ENCODE results near the gene MFAP5.
"Not testable (repeated sequence)": the region's sequence is repeated elsewhere in the genome, so short reads cannot be mapped to it uniquely, and the experiment has no call there.

The MFAP5 gene

DNA sequence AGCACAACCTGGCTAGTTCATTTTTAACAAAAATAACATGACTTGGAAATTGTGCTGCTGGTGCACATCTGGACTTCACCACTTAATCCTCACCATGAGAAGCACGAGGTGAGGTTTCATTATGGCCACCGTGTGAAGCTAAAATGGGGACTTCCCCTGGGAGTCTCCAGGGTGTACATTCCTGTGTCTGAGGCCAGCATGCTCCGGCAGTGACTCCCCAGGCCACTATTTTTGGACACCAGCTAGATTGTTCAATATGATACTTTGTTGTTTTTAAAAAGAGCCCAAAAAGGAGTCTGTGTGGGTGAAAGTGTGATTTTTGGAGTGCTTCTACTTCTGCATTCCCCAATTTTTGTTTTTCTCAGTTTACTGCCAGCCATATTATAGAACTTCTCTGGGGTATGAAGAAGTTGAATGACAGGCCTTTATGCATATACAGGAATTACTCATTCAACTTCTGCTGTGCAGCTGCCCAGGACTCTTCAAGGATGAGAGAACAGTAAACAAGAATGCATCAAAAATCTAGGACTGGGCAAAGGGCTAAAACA is 33.1 kb downstream of the MFAP5 start:
- DNase-seq (ENCODE audit: low read depth in 2 of 2) = no peak

DNA sequence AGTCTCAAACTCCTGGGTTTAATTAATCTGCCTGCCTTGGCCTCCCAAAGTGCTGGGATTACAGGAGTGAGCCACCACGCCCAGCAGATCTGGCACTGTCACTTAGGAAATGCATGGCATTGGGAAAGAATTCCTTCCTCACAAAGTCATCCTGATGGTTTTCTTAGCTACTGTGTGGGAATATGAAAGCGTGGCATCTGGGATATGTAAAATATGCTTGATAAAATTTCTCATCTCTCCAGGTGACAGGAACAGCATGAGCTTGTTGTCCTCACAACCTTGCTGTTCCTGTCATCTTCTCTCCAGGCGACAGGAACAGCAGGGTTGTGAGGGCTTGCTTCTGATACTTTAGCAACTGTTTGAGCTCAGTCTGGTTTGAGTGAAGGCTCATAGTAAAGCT is 33.9 kb downstream of the MFAP5 start:
- DNase-seq (ENCODE audit: low read depth in 2 of 2) = no peak

DNA sequence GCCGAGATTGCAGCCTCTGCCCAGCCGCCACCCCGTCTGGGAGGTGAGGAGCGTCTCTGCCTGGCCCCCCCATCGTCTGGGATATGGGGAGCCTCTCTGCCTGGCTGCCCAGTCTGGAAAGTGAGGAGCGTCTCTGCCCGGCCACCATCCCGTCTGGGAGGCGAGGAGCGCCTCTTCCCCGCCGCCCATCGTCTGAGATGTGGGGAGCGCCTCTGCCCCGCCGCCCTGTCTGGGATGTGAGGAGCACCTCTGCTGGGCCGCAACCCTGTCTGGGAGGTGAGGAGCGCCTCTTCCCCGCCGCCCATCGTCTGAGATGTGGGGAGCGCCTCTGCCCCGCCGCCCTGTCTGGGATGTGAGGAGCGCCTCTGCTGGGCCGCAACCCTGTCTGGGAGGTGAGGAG is 37.9 kb downstream of the MFAP5 start:
- not testable (repeated sequence) for DNase-seq (ENCODE audit: low read depth in 2 of 2)

DNA sequence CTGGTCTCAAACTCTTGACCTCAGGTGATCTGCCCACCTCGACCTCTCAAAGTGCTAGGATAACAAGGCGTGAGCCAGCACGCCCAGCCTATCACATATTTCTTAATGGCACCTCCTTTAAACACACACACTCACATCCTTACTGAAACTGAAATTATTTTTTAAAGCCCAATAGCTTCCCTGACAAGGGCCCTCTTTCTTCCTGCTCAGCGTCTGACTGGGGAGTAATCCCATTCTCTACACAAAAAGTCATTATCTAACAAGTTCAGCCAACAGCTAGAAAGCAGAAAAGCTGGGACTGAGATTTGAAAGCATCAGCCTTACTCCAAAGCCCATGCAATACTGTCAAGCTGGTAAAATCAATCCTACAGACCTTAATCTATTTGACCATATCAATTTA is 40.0 kb downstream of the MFAP5 start:
- DNase-seq (ENCODE audit: low read depth in 2 of 2) = no peak

DNA sequence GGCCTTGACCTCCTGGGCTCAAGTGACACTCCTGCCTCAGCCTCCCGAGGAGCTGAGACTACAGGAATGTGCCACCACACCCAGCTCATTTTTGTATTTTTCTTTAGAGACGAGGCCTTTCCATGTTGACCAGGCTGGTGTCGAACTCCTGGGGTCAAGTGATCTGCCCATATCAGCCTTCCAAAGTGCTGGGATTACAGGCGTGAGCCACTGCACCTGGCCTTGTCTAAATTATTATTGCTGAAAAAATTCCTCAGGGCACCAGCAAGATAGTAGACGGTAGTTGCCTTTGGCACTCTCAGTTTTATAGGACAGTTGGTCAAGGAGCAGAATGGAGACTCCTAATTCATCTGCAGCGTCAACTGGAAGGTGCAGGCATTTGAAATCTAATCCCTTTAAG is 47.4 kb downstream of the MFAP5 start:
- no peak for DNase-seq (ENCODE audit: low read depth in 2 of 2)

DNA sequence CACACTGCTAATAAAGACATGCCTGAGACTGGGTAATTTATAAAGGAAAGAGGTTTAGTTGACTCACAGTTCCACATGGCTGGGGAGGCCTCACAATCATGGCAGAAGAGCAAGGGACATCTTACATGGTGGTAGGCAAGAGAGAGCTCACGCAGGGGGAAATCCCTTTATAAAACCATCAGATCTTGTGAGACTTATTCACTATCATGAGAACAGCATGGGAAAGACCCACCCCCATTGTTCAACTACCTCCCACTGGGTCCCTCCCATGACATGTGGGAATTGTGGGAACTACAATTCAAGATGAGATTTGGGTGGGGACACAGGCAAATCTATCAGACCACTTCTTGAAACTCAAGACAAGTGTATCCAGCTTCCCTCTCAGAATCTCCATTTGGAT is 48.7 kb downstream of the MFAP5 start:
- DNase-seq (ENCODE audit: low read depth in 2 of 2) = not testable (repeated sequence)

DNA sequence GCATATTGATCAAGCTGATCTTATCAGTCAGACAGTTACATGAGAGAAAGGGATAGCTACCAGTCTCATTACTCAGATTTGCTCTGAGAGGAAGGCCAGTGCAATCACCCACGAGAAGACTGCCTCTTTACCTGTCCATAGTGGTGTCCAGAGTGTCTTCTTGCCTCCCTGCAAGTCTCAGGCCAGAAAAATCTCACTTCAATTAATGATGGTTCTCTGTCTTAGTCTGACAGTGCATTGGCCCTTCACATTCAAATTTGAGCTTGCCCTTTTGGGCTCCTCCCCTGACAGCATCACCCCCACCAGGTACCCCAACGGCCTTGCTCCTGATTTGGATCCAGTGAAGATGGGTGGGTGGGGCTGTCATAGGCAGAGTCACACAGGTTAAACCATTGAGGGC is 50.0 kb downstream of the MFAP5 start, which contains the start of gene AICDA:
Gene AICDA (minus strand): TSS at position 231 of the 400 bp plus-strand sequence. CDS start 92 bp downstream, at position 139.
- DNase-seq (ENCODE audit: low read depth in 2 of 2) = no peak

DNA sequence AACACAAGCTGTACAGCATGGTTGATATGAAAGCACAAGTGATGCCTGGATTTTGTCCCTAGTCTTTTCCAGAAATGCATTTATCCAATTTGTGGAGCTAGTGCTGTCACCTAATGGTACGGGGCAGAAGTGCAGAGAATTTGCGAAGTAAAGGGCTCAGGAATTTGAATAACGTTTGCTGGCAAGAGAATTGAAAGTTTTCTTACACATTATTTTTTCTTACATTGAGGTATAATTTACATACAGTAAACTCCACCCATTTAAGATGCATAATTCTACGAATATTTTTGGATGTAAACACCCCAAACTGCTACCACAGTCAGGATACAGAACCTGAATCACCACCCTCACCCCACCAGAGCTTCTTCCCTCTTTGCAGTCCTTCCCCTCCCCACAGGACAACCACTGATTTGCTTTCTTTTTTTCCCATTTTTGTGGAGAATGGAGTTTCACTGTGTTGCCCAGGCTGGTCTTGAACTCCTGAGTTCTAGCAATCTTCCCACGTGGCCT is 53.5 kb downstream of the MFAP5 start:
- DNase-seq (ENCODE audit: low read depth in 2 of 2) = no peak

DNA sequence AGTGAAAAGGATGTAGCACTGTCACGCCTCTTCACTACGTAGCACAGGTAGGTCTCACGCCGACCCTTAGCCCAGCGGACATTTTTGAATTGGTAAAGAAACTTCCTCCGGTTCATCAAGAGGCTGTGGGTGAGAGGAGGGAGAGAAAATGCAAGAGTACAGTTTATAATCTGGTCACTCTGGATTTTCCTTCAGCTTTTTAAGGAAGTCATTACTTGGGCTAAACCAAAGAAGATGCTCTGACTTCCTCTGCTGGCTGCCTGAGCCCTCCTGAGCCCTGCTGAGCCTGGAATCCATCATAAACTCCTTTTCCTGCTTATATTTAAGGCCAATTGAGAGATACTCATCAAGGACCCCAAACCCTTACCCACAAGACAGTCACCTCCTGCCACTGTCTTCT is 55.7 kb downstream of the MFAP5 start:
- no peak for DNase-seq (ENCODE audit: low read depth in 2 of 2)

DNA sequence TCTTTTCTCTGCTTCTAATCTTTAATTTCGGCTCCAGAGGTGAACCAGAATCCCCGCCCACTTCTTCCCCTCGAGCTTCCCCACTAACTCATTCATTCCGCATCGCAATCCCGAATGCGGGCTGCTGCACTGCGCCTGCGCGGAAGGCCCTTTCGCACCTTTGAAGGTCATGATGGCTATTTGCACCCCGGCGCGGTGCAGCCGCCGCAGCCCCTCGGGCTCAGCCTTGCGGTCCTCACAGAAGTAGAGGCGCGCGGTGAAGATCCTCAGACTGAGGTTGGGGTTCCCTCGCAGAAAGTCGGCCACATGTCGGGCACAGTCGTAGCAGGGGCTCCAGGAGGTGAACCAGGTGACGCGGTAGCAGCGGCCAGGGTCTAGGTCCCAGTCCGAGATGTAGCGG is 57.6 kb downstream of the MFAP5 start:
- DNase-seq (ENCODE audit: low read depth in 2 of 2) = no peak

DNA sequence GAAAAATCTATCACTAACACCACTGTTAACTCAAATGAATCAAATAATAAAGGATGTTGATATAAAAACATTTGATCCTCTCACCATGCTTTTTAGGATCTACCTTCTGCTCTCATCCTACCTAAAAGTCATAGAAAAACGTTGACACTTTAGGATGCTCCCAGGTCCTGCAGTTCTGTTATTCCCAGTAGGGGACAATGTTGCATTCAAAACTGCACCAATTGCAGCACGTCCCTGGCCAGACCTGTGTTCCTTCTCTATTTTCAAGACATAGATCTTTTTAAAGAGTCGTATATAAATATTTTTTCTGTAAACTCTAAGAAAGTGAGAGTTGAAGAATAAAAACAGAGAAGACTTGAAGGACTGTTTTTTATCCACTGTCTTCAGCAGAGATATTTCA is 58.8 kb downstream of the MFAP5 start:
- no peak for DNase-seq (ENCODE audit: low read depth in 2 of 2)

DNA sequence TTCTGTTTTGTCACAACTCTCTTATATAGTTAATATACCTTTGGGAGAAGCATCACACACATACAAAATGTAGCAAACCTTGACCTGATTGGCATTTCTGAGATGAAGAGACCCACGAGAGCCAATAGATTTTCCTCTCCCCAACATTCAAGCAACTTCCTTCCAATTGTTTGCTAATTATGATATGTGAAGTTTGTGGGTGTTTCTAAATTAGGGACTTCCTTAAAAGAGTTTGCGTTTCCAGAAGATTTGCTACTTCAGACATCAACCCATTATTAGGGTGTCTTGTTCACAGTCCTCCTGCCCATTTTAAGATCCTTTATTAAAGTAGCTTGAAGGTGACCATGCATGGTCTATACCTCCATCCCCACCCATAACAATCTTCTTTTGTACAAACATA is 59.3 kb downstream of the MFAP5 start:
- no peak for DNase-seq (ENCODE audit: low read depth in 2 of 2)

DNA sequence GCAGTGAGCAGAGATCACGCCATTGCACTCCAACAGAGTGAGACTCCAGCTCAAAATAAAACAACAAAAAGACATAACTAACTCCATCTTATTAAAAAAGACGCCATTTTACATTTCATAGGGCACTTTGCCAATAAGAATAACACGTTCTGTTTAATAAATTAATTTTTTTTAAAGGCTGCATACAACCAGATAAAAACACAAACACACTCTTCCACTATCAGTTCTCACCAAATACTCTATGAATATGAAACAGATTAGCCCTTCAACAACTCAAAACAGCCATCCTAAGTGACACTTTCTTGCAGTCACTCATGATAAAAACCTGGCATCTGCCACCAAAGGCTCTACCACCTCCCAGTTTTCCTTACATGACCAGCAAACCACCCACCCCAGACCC is 66.1 kb downstream of the MFAP5 start:
- DNase-seq (ENCODE audit: low read depth in 2 of 2) = no peak
